ENCODE measurements around the gene STK38L. TPM values are rescaled to one million over a fixed set of nuclear protein-coding genes. Genes with fewer than 3 reads are reported as not detected.

Gene STK38L
- total and polyA plus RNA-seq, 4 donors = 54.6 to 414 (median 156) TPM

DNA sequence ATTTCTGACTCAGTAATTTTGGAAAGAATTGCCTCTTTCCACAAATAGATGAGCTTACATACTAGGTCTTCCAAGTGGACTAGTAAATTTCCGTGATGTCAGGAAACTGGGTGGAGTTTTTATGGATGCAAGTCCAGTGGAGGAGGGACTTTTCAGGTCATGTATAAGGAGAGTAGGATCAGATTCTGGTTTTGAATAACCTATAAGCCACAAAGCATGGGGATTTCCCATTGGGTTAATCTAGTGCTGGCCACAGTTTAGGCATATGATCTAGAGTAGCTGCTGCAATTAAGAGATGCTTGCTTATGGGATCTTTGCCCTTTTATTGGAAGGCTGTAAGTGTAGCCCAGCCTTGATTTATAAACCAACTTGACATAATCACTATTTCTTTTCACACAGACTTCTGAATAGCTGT is 33.8 kb downstream of the STK38L start:
- no peaks in the 10 kb centered on the region for H3K36me3 ChIP-seq (ENCODE audit: control insufficient read depth in 1 of 2, insufficient read depth in 2 of 2, low read length in 1 of 2)
- ATAC-seq (ENCODE audit: low FRiP score) = peak; percentile 89
- no peaks in the 10 kb centered on the region for H3K9me3 ChIP-seq (ENCODE audit: control insufficient read depth, low read length)
- peaks cover 6 to 9% of the 10 kb centered on the region in 2 donors for H3K4me1 ChIP-seq (ENCODE audit: control insufficient read depth in 1 of 2, insufficient read depth in 2 of 2, low read length in 2 of 2)
- H3K4me3 ChIP-seq (ENCODE audit: low read length in 2 of 2) = no peak overlapping the region
- WGBS, 2 donors = 3 to 5% methylated on average over 1 of the region's 1 CpG
- H3K27me3 ChIP-seq (ENCODE audit: control insufficient read depth in 1 of 2, insufficient read depth in 2 of 2, low read length in 1 of 2) = no peaks in the 10 kb centered on the region
- H3K27ac ChIP-seq (ENCODE audit: low read depth in 1 of 2, low read length in 2 of 2) = peak overlapping the region; percentile 36 to 95
- intact Hi-C loops (cut with DNase I) = no loop called here
- DNase-seq = no peak

DNA sequence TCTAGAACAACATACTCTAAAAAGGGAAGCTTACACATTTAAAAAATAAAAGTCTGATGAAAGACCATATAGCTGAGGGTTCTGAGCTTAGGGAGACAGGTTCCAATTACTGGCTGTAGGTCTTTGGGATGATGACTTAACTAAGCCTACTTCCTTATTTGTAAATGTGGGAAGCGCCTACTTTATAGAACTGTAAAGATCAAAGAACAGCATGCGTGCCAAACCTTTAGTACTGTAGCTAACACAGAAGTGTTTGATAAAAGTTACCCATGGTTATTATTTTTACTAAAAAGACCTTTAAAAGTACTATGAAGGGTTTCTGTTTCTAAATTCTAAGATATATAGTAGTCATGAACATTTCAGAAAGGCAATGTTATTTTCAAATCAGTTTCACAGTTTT is 35.7 kb downstream of the STK38L start:
- Histone ChIP-seq H3K4me1 (ENCODE audit: control insufficient read depth in 1 of 2, insufficient read depth in 2 of 2, low read length in 2 of 2) (peaks cover 4 to 12% of the 10 kb centered on the region in 2 donors), H3K36me3 (ENCODE audit: control insufficient read depth in 1 of 2, insufficient read depth in 2 of 2, low read length in 1 of 2) (no peaks in the 10 kb centered on the region), H3K9me3 (ENCODE audit: control insufficient read depth, low read length) (no peaks in the 10 kb centered on the region), H3K4me3 (ENCODE audit: low read length in 2 of 2) (no peak overlapping the region), H3K27me3 (ENCODE audit: control insufficient read depth in 1 of 2, insufficient read depth in 2 of 2, low read length in 1 of 2) (no peaks in the 10 kb centered on the region), H3K27ac (ENCODE audit: low read depth in 1 of 2, low read length in 2 of 2) (no peak overlapping the region)
- ATAC-seq (ENCODE audit: low FRiP score) (no peak), DNase-seq (no peak)
- WGBS, 2 donors = 66 to 81% methylated on average over 2 of the region's 2 CpGs
- intact Hi-C loops (cut with DNase I) = no loop called here

DNA sequence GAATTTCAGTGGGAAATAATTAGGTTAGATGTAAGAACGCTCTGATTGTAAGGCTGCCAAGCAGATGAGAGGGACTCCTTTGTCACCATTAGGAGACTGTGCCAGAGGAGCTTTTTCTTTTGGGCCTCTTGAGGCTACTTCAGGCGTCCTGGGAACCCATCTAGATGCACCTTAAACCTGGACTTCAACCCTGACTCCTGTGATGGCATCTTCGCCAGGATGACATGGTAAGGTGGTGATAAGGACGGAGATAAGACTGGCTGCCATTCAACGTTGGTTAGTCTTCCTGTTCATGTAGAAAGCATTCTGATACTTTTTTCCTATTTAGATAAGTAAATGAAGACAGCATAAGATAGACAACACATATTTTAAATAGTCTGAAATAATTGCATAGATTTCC is 36.3 kb downstream of the STK38L start:
- intact Hi-C loops (cut with DNase I) = no loop called here
- Histone ChIP-seq H3K27ac (ENCODE audit: low read depth in 1 of 2, low read length in 2 of 2) (peak overlapping the region in 1 of 2 donors; percentile 92), H3K4me3 (ENCODE audit: low read length in 2 of 2) (no peak overlapping the region), H3K27me3 (ENCODE audit: control insufficient read depth in 1 of 2, insufficient read depth in 2 of 2, low read length in 1 of 2) (no peaks in the 10 kb centered on the region), H3K36me3 (ENCODE audit: control insufficient read depth in 1 of 2, insufficient read depth in 2 of 2, low read length in 1 of 2) (no peaks in the 10 kb centered on the region), H3K9me3 (ENCODE audit: control insufficient read depth, low read length) (no peaks in the 10 kb centered on the region), H3K4me1 (ENCODE audit: control insufficient read depth in 1 of 2, insufficient read depth in 2 of 2, low read length in 2 of 2) (peaks cover 4 to 12% of the 10 kb centered on the region in 2 donors)
- DNase-seq = no peak
- 51% methylated on average over 5 of the region's 5 CpGs for WGBS, 2 donors
- no peak for ATAC-seq (ENCODE audit: low FRiP score)

DNA sequence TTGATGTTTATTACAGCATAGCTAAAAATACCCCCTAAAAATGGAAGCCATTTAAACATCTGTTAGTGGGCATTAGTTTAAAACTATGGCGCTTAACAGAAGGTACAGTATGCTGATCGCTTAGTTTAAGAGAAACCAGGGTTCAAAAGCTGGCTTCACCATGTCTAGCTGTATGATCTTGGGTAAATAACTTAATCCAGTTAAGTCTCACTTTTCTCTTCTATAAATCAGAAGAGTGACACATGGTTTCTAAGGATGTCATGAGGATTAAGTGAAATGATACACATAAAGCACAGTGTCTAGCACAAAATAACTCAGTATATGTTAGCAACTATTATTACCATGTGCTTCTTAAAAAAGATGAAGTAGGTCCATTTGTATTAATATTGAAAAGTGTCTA is 38.7 kb downstream of the STK38L start:
- no peaks in the 10 kb centered on the region for H3K9me3 ChIP-seq (ENCODE audit: control insufficient read depth, low read length)
- WGBS, 2 donors = 95 to 96% methylated on average over 2 of the region's 2 CpGs
- no peak overlapping the region for H3K4me3 ChIP-seq (ENCODE audit: low read length in 2 of 2)
- intact Hi-C loops (cut with DNase I) = no loop called here
- DNase-seq (no peak), ATAC-seq (ENCODE audit: low FRiP score) (no peak)
- no peaks in the 10 kb centered on the region for H3K36me3 ChIP-seq (ENCODE audit: control insufficient read depth in 1 of 2, insufficient read depth in 2 of 2, low read length in 1 of 2)
- H3K4me1 ChIP-seq (ENCODE audit: control insufficient read depth in 1 of 2, insufficient read depth in 2 of 2, low read length in 2 of 2) = peaks cover 4 to 13% of the 10 kb centered on the region in 2 donors
- no peak overlapping the region for H3K27ac ChIP-seq (ENCODE audit: low read depth in 1 of 2, low read length in 2 of 2)
- no peaks in the 10 kb centered on the region for H3K27me3 ChIP-seq (ENCODE audit: control insufficient read depth in 1 of 2, insufficient read depth in 2 of 2, low read length in 1 of 2)

DNA sequence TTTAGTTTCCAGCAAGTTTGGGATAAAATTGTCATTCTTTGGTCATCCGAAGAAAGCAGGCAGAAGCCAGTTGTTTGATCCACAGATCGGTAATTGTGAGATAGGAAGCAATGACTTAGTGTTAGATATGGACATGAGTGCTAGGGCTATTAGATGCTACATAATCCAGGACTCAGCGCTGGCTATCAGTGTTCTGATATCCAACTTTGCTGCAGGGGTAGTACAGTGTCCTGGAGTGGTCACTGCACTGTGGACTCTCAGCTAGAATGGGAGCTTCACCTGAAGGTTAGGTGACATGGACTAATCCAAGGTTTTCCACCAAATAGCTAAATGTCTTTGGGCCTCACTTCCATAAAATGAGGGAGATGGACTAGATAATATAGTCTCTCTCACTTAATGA is 39.9 kb downstream of the STK38L start:
- intact Hi-C loops (cut with DNase I) = no loop called here
- H3K4me3 ChIP-seq (ENCODE audit: low read length in 2 of 2) = no peak overlapping the region
- WGBS, 2 donors = 79 to 82% methylated on average over 3 of the region's 3 CpGs
- H3K36me3 ChIP-seq (ENCODE audit: control insufficient read depth in 1 of 2, insufficient read depth in 2 of 2, low read length in 1 of 2) = no peaks in the 10 kb centered on the region
- no peaks in the 10 kb centered on the region for H3K27me3 ChIP-seq (ENCODE audit: control insufficient read depth in 1 of 2, insufficient read depth in 2 of 2, low read length in 1 of 2)
- H3K4me1 ChIP-seq (ENCODE audit: control insufficient read depth in 1 of 2, insufficient read depth in 2 of 2, low read length in 2 of 2) = peaks cover 1 to 12% of the 10 kb centered on the region in 2 donors
- peak overlapping the region; percentile 82 to 85 for H3K27ac ChIP-seq (ENCODE audit: low read depth in 1 of 2, low read length in 2 of 2)
- DNase-seq (no peak), ATAC-seq (ENCODE audit: low FRiP score) (peak; percentile 45)
- H3K9me3 ChIP-seq (ENCODE audit: control insufficient read depth, low read length) = no peaks in the 10 kb centered on the region

DNA sequence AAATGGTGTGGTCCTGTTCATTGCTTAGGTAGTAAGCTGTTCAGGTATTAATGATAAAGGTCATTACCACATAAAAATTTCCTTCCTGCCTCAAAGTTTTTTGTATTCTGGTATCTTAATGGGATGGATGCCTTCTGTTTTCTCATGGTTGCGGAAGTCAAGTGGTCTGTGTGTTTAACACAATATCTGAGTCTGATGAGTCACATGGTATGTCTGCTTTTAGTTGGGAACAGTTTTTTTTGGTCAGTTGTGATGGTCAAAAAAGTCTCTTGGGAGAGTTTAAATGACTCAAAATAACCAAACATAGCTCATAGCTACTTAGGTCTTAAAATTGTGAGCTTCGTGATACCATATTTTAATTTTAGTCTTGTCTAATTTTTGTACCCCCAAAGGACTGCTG is 40.7 kb downstream of the STK38L start:
- H3K27ac ChIP-seq (ENCODE audit: low read depth in 1 of 2, low read length in 2 of 2) = peak overlapping the region in 1 of 2 donors; percentile 82
- 3 to 5% methylated on average over 2 of the region's 2 CpGs for WGBS, 2 donors
- intact Hi-C loops (cut with DNase I) = loop anchor here in 1 of 2 donors (5.0 kb wide), 1 partner anchor 107 kb away; no protein-coding TSS in a partner anchor
- peaks cover 3 to 15% of the 10 kb centered on the region in 2 donors for H3K4me1 ChIP-seq (ENCODE audit: control insufficient read depth in 1 of 2, insufficient read depth in 2 of 2, low read length in 2 of 2)
- H3K36me3 ChIP-seq (ENCODE audit: control insufficient read depth in 1 of 2, insufficient read depth in 2 of 2, low read length in 1 of 2) = no peaks in the 10 kb centered on the region
- H3K4me3 ChIP-seq (ENCODE audit: low read length in 2 of 2) = no peak overlapping the region
- peak; percentile 81 for ATAC-seq (ENCODE audit: low FRiP score)
- no peak for DNase-seq
- H3K27me3 ChIP-seq (ENCODE audit: control insufficient read depth in 1 of 2, insufficient read depth in 2 of 2, low read length in 1 of 2) = no peaks in the 10 kb centered on the region
- no peaks in the 10 kb centered on the region for H3K9me3 ChIP-seq (ENCODE audit: control insufficient read depth, low read length)

DNA sequence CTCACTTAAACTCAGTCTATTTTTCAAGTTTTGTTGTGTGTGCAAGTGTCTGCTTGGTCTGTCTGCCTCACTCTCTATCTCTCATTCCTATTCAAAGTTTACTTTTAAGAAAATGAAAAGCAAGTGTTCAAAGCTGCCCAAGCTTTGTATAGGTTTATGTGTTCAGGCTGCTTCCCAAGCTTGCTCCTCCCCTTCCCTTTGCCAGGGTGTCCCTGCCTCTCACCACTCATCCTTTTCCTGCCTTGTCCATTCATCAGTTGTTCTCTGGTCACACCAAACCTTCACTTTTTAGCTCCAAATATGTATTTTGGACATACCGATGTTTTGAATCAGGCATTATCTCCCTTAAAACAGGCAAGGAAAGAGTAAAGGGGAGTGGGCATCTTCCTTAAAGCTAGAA is 41.3 kb downstream of the STK38L start:
- intact Hi-C loops (cut with DNase I) = loop anchor here in 1 of 2 donors (5.0 kb wide), 1 partner anchor 108 kb away; no protein-coding TSS in a partner anchor
- Histone ChIP-seq H3K36me3 (ENCODE audit: control insufficient read depth in 1 of 2, insufficient read depth in 2 of 2, low read length in 1 of 2) (no peaks in the 10 kb centered on the region), H3K4me3 (ENCODE audit: low read length in 2 of 2) (no peak overlapping the region), H3K27ac (ENCODE audit: low read depth in 1 of 2, low read length in 2 of 2) (peak overlapping the region in 1 of 2 donors; percentile 87), H3K4me1 (ENCODE audit: control insufficient read depth in 1 of 2, insufficient read depth in 2 of 2, low read length in 2 of 2) (peaks cover 4 to 19% of the 10 kb centered on the region in 2 donors), H3K27me3 (ENCODE audit: control insufficient read depth in 1 of 2, insufficient read depth in 2 of 2, low read length in 1 of 2) (no peaks in the 10 kb centered on the region), H3K9me3 (ENCODE audit: control insufficient read depth, low read length) (no peaks in the 10 kb centered on the region)
- DNase-seq = no peak
- no peak for ATAC-seq (ENCODE audit: low FRiP score)
- 53 to 64% methylated on average over 1 of the region's 1 CpG for WGBS, 2 donors

DNA sequence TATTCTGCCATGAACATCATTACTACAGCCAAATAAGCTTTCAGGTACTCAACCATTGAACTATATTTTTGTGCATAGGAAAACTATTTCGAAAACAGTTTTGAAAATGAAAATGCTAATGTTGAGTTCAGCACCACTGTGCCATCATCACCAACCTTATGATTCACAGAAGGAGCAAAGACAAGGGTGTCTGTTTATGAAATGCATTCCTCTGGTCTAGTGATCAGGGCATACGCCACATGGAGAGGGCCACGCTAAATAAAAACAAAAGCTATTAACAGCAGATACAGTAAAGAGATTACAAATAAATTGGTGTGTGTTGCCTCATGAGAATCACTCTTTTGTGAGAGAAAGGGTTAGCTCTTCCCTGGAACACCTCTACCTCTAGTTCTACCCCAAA is 45.3 kb downstream of the STK38L start:
- Histone ChIP-seq H3K27me3 (ENCODE audit: control insufficient read depth in 1 of 2, insufficient read depth in 2 of 2, low read length in 1 of 2) (no peaks in the 10 kb centered on the region), H3K9me3 (ENCODE audit: control insufficient read depth, low read length) (no peaks in the 10 kb centered on the region), H3K4me3 (ENCODE audit: low read length in 2 of 2) (no peak overlapping the region), H3K4me1 (ENCODE audit: control insufficient read depth in 1 of 2, insufficient read depth in 2 of 2, low read length in 2 of 2) (peaks cover 5 to 22% of the 10 kb centered on the region in 2 donors), H3K36me3 (ENCODE audit: control insufficient read depth in 1 of 2, insufficient read depth in 2 of 2, low read length in 1 of 2) (peaks cover 0 to 1% of the 10 kb centered on the region in 2 donors), H3K27ac (ENCODE audit: low read depth in 1 of 2, low read length in 2 of 2) (peak overlapping the region in 1 of 2 donors; percentile 18)
- ATAC-seq (ENCODE audit: low FRiP score) (no peak), DNase-seq (no peak)
- 76 to 77% methylated on average over 3 of the region's 3 CpGs for WGBS, 2 donors
- intact Hi-C loops (cut with DNase I) = loop anchor here in 1 of 2 donors (5.0 kb wide), 1 partner anchor 112 kb away; no protein-coding TSS in a partner anchor

DNA sequence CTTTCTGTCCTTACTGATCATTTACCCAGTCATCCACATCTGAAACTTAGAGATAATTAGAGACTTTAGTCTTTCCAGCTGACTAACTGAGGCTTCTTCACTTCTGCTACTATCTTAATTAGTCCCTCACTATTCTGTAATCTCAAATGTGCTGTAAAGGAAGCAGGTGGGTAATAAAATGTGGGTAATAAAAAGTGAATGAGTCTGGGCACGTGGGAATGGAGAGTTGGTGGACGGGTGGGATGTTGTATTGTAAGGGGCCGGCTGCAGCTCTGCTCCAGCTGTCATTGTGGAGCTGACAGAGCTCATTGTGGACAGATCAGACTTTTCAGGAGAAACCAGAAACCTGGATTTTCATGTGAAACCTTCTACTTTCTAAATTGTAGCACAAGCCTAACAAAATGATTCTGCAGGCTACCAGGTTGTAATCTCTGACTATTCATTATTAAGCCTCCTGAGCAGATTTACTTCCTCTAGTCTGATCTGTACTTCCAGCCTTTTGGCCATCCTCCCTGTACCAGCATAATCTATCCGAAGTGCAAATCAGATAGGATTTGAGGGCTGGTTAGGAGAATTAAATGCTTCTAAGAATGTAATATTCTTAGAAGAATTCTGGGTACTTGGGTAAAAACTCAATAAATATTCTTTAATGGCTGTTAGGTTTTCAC is 46.5 kb downstream of the STK38L start:
- no peak for DNase-seq
- Histone ChIP-seq H3K9me3 (ENCODE audit: control insufficient read depth, low read length) (no peaks in the 10 kb centered on the region), H3K4me1 (ENCODE audit: control insufficient read depth in 1 of 2, insufficient read depth in 2 of 2, low read length in 2 of 2) (peaks cover 8 to 26% of the 10 kb centered on the region in 2 donors), H3K36me3 (ENCODE audit: control insufficient read depth in 1 of 2, insufficient read depth in 2 of 2, low read length in 1 of 2) (peaks cover 0 to 1% of the 10 kb centered on the region in 2 donors), H3K27ac (ENCODE audit: low read depth in 1 of 2, low read length in 2 of 2) (peak overlapping the region; percentile 28 to 32), H3K27me3 (ENCODE audit: control insufficient read depth in 1 of 2, insufficient read depth in 2 of 2, low read length in 1 of 2) (no peaks in the 10 kb centered on the region), H3K4me3 (ENCODE audit: low read length in 2 of 2) (no peak overlapping the region)
- ATAC-seq (ENCODE audit: low FRiP score) = no peak
- intact Hi-C loops (cut with DNase I) = loop anchor here in 1 of 2 donors (5.0 kb wide), 1 partner anchor 38 kb away; no protein-coding TSS in a partner anchor
- 43 to 51% methylated on average over 4 of the region's 4 CpGs for WGBS, 2 donors
